Neural crest cell (in vitro differentiated cells): ENCODE results near the gene CBX4. TPM values are rescaled to one million over a fixed set of nuclear protein-coding genes. Genes with fewer than 3 reads are reported as not detected.
A peak's percentile ranks its signal among the peaks of the same experiment; 100 is the strongest.

Experiments
- DNase-seq: peaks from one replicate; pipeline ENCODE4 v3.0.0; 2021; ENCODE audit warnings: low read depth, mixed read lengths, low spot score
- H3K27ac Mint-ChIP-seq: one replicate; pipeline ENCODE4 v1.8.0; 2021; ENCODE audit warnings: mild to moderate bottlenecking, mixed read lengths; ENCODE audit not compliant: unreplicated experiment
- H3K27me3 Mint-ChIP-seq: 2 replicates; pipeline ENCODE4 v1.8.0; 2021; ENCODE audit warnings: low read depth, mild to moderate bottlenecking, mixed read lengths
- H3K36me3 Mint-ChIP-seq: 2 replicates; pipeline ENCODE4 v1.8.0; 2021; ENCODE audit warnings: low read depth, mild to moderate bottlenecking, mixed read lengths
- H3K4me1 Mint-ChIP-seq: 2 replicates; pipeline ENCODE4 v1.8.0; 2021; ENCODE audit warnings: mixed read lengths
- H3K4me3 Mint-ChIP-seq: one replicate; pipeline ENCODE4 v1.8.0; 2021; ENCODE audit warnings: mild to moderate bottlenecking, mixed read lengths
- H3K9me3 Mint-ChIP-seq: 2 replicates; pipeline ENCODE4 v1.8.0; 2021; ENCODE audit warnings: mixed read lengths
- CTCF ChIP-seq: fragments of 200-600 bp; sonication (generic); conservative IDR thresholded peaks from 2 replicates; pipeline ENCODE4 v1.5.0; 2021; ENCODE audit warnings: antibody characterized with exemption, mild to moderate bottlenecking
- total RNA-seq: library from RNA; stranded (reverse); gene quantifications from 2 replicates; pipeline ENCODE4 v1.2.1, GENCODE V29; 2021

CBX4 gene
- total RNA-seq, 1 donor from 2014 or later = 21.0 TPM

- no peak for DNase-seq
- Mint-ChIP-seq H3K4me1 (peaks cover 37% of the 10 kb centered on the region), H3K27ac (no peak overlapping the region), H3K9me3 (no peaks in the 10 kb centered on the region), H3K36me3 (peaks cover 2% of the 10 kb centered on the region), H3K27me3 (peaks cover 83% of the 10 kb centered on the region), H3K4me3 (peak overlapping the region; percentile 87)
- no peak for TF ChIP-seq CTCF
These were observed 40.1 kb downstream of the CBX4 start for GRCh38 chr17:79799174-79799537.

GRCh38 chr17:79798299-79799173, 40.7 kb downstream of the CBX4 start:
- no peak overlapping the region for H3K27ac Mint-ChIP-seq
- TF ChIP-seq CTCF = no peak
- peaks cover 41% of the 10 kb centered on the region for H3K4me1 Mint-ChIP-seq
- no peaks in the 10 kb centered on the region for H3K9me3 Mint-ChIP-seq
- peaks cover 5% of the 10 kb centered on the region for H3K36me3 Mint-ChIP-seq
- DNase-seq = no peak
- H3K27me3 Mint-ChIP-seq = peaks cover 84% of the 10 kb centered on the region
- H3K4me3 Mint-ChIP-seq = peak overlapping the region; percentile 87

- H3K27ac Mint-ChIP-seq = no peak overlapping the region
- peaks cover 43% of the 10 kb centered on the region for H3K4me1 Mint-ChIP-seq
- DNase-seq = no peak
- H3K27me3 Mint-ChIP-seq = peaks cover 84% of the 10 kb centered on the region
- no peak for TF ChIP-seq CTCF
- H3K36me3 Mint-ChIP-seq = peaks cover 5% of the 10 kb centered on the region
- no peak overlapping the region for H3K4me3 Mint-ChIP-seq
- H3K9me3 Mint-ChIP-seq = no peaks in the 10 kb centered on the region
These were observed 41.5 kb downstream of the CBX4 start for GRCh38 chr17:79797492-79798298.

- no peaks in the 10 kb centered on the region for H3K9me3 Mint-ChIP-seq
- H3K4me1 Mint-ChIP-seq = peaks cover 49% of the 10 kb centered on the region
- peak within 1 kb of the TSS; percentile 95 for H3K4me3 Mint-ChIP-seq
- no peak for TF ChIP-seq CTCF
- DNase-seq = peak; percentile 100
- peak within 1 kb of the TSS; percentile 95 for H3K27ac Mint-ChIP-seq
- peaks cover 5% of the 10 kb centered on the region for H3K36me3 Mint-ChIP-seq
- H3K27me3 Mint-ChIP-seq = peaks cover 85% of the 10 kb centered on the region
These were observed 42.3 kb downstream of the CBX4 start, which contains the start of gene CBX8 for GRCh38 chr17:79796763-79797491. Gene CBX8 (minus strand): TSS chr17:79797077. CDS start chr17:79796998, 79 bp downstream.

DNA sequence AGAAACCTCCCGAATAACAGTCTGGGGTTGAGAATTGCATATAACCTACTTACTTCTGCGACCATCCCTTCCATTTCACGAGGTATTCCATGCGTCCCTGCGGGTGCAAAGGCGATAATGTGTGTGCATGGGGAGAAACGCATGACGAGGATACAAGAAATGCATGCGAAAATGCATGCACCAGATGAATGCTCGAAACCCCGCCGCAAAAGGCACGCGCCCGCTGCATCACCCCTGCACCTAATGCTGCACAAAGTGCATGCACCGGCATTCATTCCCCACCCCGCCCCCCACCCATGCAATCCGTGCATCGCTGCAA, 42.8 kb downstream of the CBX4 start:
- Mint-ChIP-seq H3K4me3 (peak overlapping the region; percentile 95), H3K27ac (peak overlapping the region; percentile 91), H3K4me1 (peaks cover 45% of the 10 kb centered on the region), H3K27me3 (peaks cover 85% of the 10 kb centered on the region), H3K36me3 (peaks cover 5% of the 10 kb centered on the region), H3K9me3 (no peaks in the 10 kb centered on the region)
- no peak for DNase-seq
- no peak for TF ChIP-seq CTCF
